Activated CD4-positive, alpha-beta T cell treated with anti-CD3 and anti-CD28 coated beads, Interleukin-2, amount 10 ng/mL, durations not matched to agents 24 days and 14 days (primary cell): Measurements from ENCODE around the gene SCAMP1. TPM values are rescaled to one million over a fixed set of nuclear protein-coding genes. Genes with fewer than 3 reads are reported as not detected.
"Not testable (repeated sequence)": the region's sequence is repeated elsewhere in the genome, so short reads cannot be mapped to it uniquely, and the experiment has no call there.

Experiments
- DNase-seq: peaks from one replicate; pipeline ENCODE4 v3.0.0; 2022
- H3K27ac Mint-ChIP-seq: one replicate; pipeline ENCODE4 v1.8.0; 2022; ENCODE audit warnings: mild to moderate bottlenecking, mixed read lengths
- H3K27me3 Mint-ChIP-seq: one replicate; pipeline ENCODE4 v1.8.0; 2022; ENCODE audit warnings: mixed read lengths
- H3K36me3 Mint-ChIP-seq: one replicate; pipeline ENCODE4 v1.8.0; 2022; ENCODE audit warnings: low read depth, mild to moderate bottlenecking, mixed read lengths
- H3K4me1 Mint-ChIP-seq: one replicate; pipeline ENCODE4 v1.8.0; 2021; ENCODE audit warnings: mixed read lengths
- H3K4me3 Mint-ChIP-seq: one replicate; pipeline ENCODE4 v1.8.0; 2022; ENCODE audit warnings: mild to moderate bottlenecking, moderate library complexity, mixed read lengths
- H3K9me3 Mint-ChIP-seq: one replicate; pipeline ENCODE4 v1.8.0; 2021; ENCODE audit warnings: mixed read lengths
- intact Hi-C: fragments of 100-400 bp; cut with micrococcal nuclease; formaldehyde crosslinking; loops from one replicate; pipeline ENCODE4 v1.15.1; 2023
- total RNA-seq: library from RNA; stranded (reverse); gene quantifications from 2 replicates; pipeline ENCODE4 v1.2.3, GENCODE V29; 2022

SCAMP1 gene
- total RNA-seq, 1 donor from 2014 or later = 20.8 TPM

GRCh38 chr5:78376315-78376714, 15.9 kb downstream of the SCAMP1 start:
- H3K9me3 Mint-ChIP-seq = no peaks in the 10 kb centered on the region
- intact Hi-C loops = no loop called here
- no peaks in the 10 kb centered on the region for H3K27me3 Mint-ChIP-seq

GRCh38 chr5:78377056-78377717, 16.8 kb downstream of the SCAMP1 start:
- H3K9me3 Mint-ChIP-seq = no peaks in the 10 kb centered on the region
- intact Hi-C loops = no loop called here

More at GRCh38 chr5:78376315-78376714, 15.9 kb downstream of the SCAMP1 start:
- H3K4me1 Mint-ChIP-seq = peaks cover 3% of the 10 kb centered on the region
- no peaks in the 10 kb centered on the region for H3K36me3 Mint-ChIP-seq
- H3K4me3 Mint-ChIP-seq = no peak overlapping the region
- DNase-seq = no peak
- no peak overlapping the region for H3K27ac Mint-ChIP-seq

GRCh38 chr5:78377718-78378105, 17.3 kb downstream of the SCAMP1 start:
- Mint-ChIP-seq H3K4me1 (peaks cover 3% of the 10 kb centered on the region), H3K27me3 (no peaks in the 10 kb centered on the region), H3K36me3 (no peaks in the 10 kb centered on the region), H3K4me3 (no peak overlapping the region), H3K27ac (no peak overlapping the region), H3K9me3 (no peaks in the 10 kb centered on the region)
- DNase-seq = no peak
- intact Hi-C loops = no loop called here

More at GRCh38 chr5:78377056-78377717, 16.8 kb downstream of the SCAMP1 start:
- H3K4me1 Mint-ChIP-seq = peaks cover 3% of the 10 kb centered on the region
- no peak for DNase-seq
- H3K4me3 Mint-ChIP-seq = no peak overlapping the region
- no peak overlapping the region for H3K27ac Mint-ChIP-seq
- H3K36me3 Mint-ChIP-seq = no peaks in the 10 kb centered on the region
- H3K27me3 Mint-ChIP-seq = no peaks in the 10 kb centered on the region

- Mint-ChIP-seq H3K27ac (no peak overlapping the region), H3K27me3 (no peaks in the 10 kb centered on the region), H3K4me3 (no peak overlapping the region), H3K4me1 (peaks cover 8% of the 10 kb centered on the region), H3K9me3 (peaks cover 41% of the 10 kb centered on the region), H3K36me3 (peaks cover 42% of the 10 kb centered on the region)
- no peak for DNase-seq
- intact Hi-C loops = no loop called here
Observed at GRCh38 chr5:78387468-78388153, 27.2 kb downstream of the SCAMP1 start.

GRCh38 chr5:78391357-78391756, 30.9 kb downstream of the SCAMP1 start:
- H3K27ac Mint-ChIP-seq, H3K27me3 Mint-ChIP-seq, intact Hi-C loops, H3K4me3 Mint-ChIP-seq, H3K4me1 Mint-ChIP-seq, DNase-seq: not testable (repeated sequence)
- Mint-ChIP-seq H3K9me3 (peaks cover 16% of the 10 kb centered on the region), H3K36me3 (peaks cover 22% of the 10 kb centered on the region)

GRCh38 chr5:78397831-78398230, 37.4 kb downstream of the SCAMP1 start:
- intact Hi-C loops = no loop called here
- H3K27me3 Mint-ChIP-seq = no peaks in the 10 kb centered on the region
- H3K4me3 Mint-ChIP-seq = no peak overlapping the region
- H3K4me1 Mint-ChIP-seq = no peaks in the 10 kb centered on the region
- no peak overlapping the region for H3K27ac Mint-ChIP-seq
- peaks cover 12% of the 10 kb centered on the region for H3K9me3 Mint-ChIP-seq
- no peak for DNase-seq
- peaks cover 7% of the 10 kb centered on the region for H3K36me3 Mint-ChIP-seq

- Mint-ChIP-seq H3K4me3 (no peak overlapping the region), H3K27ac (no peak overlapping the region), H3K4me1 (no peaks in the 10 kb centered on the region), H3K9me3 (peaks cover 12% of the 10 kb centered on the region), H3K27me3 (no peaks in the 10 kb centered on the region), H3K36me3 (peaks cover 7% of the 10 kb centered on the region)
- intact Hi-C loops = no loop called here
- no peak for DNase-seq
Observed at GRCh38 chr5:78399116-78399515, 38.7 kb downstream of the SCAMP1 start.

- H3K9me3 Mint-ChIP-seq = peaks cover 12% of the 10 kb centered on the region
- intact Hi-C loops = no loop called here
- peaks cover 14% of the 10 kb centered on the region for H3K36me3 Mint-ChIP-seq
- H3K4me3 Mint-ChIP-seq = peak overlapping the region; percentile 19
- DNase-seq = no peak
- peaks cover 27% of the 10 kb centered on the region for H3K4me1 Mint-ChIP-seq
- peak overlapping the region; percentile 68 for H3K27ac Mint-ChIP-seq
- no peaks in the 10 kb centered on the region for H3K27me3 Mint-ChIP-seq
Observed at GRCh38 chr5:78404682-78405293, 44.4 kb downstream of the SCAMP1 start.

- H3K4me3 Mint-ChIP-seq = no peak overlapping the region
- H3K27ac Mint-ChIP-seq = peak overlapping the region; percentile 68
- H3K36me3 Mint-ChIP-seq = peaks cover 13% of the 10 kb centered on the region
- H3K9me3 Mint-ChIP-seq = peaks cover 7% of the 10 kb centered on the region
- DNase-seq = no peak
- H3K27me3 Mint-ChIP-seq = no peaks in the 10 kb centered on the region
- peaks cover 27% of the 10 kb centered on the region for H3K4me1 Mint-ChIP-seq
- intact Hi-C loops = no loop called here
Observed at GRCh38 chr5:78405829-78406750, 45.7 kb downstream of the SCAMP1 start.

- no peak overlapping the region for H3K4me3 Mint-ChIP-seq
- intact Hi-C loops = no loop called here
Observed at GRCh38 chr5:78407458-78407857, 47.0 kb downstream of the SCAMP1 start.

GRCh38 chr5:78411586-78411985, 51.2 kb downstream of the SCAMP1 start:
- Mint-ChIP-seq H3K27ac (no peak overlapping the region), H3K36me3 (peaks cover 20% of the 10 kb centered on the region), H3K27me3 (no peaks in the 10 kb centered on the region), H3K9me3 (no peaks in the 10 kb centered on the region), H3K4me1 (peaks cover 8% of the 10 kb centered on the region), H3K4me3 (no peak overlapping the region)
- intact Hi-C loops = no loop called here
- DNase-seq = no peak

More at GRCh38 chr5:78407458-78407857, 47.0 kb downstream of the SCAMP1 start:
- H3K27me3 Mint-ChIP-seq = no peaks in the 10 kb centered on the region
- H3K27ac Mint-ChIP-seq = no peak overlapping the region
- H3K36me3 Mint-ChIP-seq = peaks cover 13% of the 10 kb centered on the region
- no peak for DNase-seq
- no peaks in the 10 kb centered on the region for H3K9me3 Mint-ChIP-seq
- H3K4me1 Mint-ChIP-seq = peaks cover 27% of the 10 kb centered on the region

GRCh38 chr5:78416677-78417425, 56.4 kb downstream of the SCAMP1 start:
- no peaks in the 10 kb centered on the region for H3K27me3 Mint-ChIP-seq
- intact Hi-C loops = no loop called here
- no peak for DNase-seq
- no peak overlapping the region for H3K4me3 Mint-ChIP-seq
- H3K27ac Mint-ChIP-seq = no peak overlapping the region
- no peaks in the 10 kb centered on the region for H3K9me3 Mint-ChIP-seq
- peaks cover 28% of the 10 kb centered on the region for H3K36me3 Mint-ChIP-seq
- peaks cover 2% of the 10 kb centered on the region for H3K4me1 Mint-ChIP-seq

- Mint-ChIP-seq H3K4me1 (peaks cover 2% of the 10 kb centered on the region), H3K4me3 (no peak overlapping the region), H3K9me3 (no peaks in the 10 kb centered on the region), H3K27ac (no peak overlapping the region), H3K27me3 (no peaks in the 10 kb centered on the region), H3K36me3 (peaks cover 31% of the 10 kb centered on the region)
- intact Hi-C loops = no loop called here
- no peak for DNase-seq
Observed at GRCh38 chr5:78419396-78419795, 59.0 kb downstream of the SCAMP1 start.
